ENCODE results near the gene TAGLN.

Gene TAGLN

GRCh38 chr11:117171404-117172061, 27.6 kb upstream of the TAGLN start:
- H3K27me3 ChIP-seq (ENCODE audit: insufficient read depth, low read length, poor library complexity): no peaks in the 10 kb centered on the region
- no peak overlapping the region for H3K4me2 ChIP-seq (ENCODE audit: insufficient read depth, low read length)
- DNase-seq (no peak), ATAC-seq (ENCODE audit: insufficient read depth, low read depth) (no peak)
- H3K27ac ChIP-seq (ENCODE audit: low read length): no peak overlapping the region
- TF ChIP-seq CTCF (IDR thresholded peaks at IDR 0.05; ENCODE audit: borderline replicate concordance, extremely low read depth, low read length, poor library complexity, severe bottlenecking) (no peak), EZH2 (IDR thresholded peaks at IDR 0.05; ENCODE audit: borderline replicate concordance, low read depth, low read length, severe bottlenecking) (no peak)
- H3K36me3 ChIP-seq (ENCODE audit: insufficient read depth, low read length): peaks cover 54% of the 10 kb centered on the region
- no peak overlapping the region for H3K4me3 ChIP-seq (ENCODE audit: low read depth in 1 of 2, low read length in 2 of 2)
- no peak overlapping the region for H3K9ac ChIP-seq (ENCODE audit: low read depth, low read length)
- peaks cover 6% of the 10 kb centered on the region for H4K20me1 ChIP-seq (ENCODE audit: insufficient read depth, low read length)
- no peak overlapping the region for H2AFZ ChIP-seq (ENCODE audit: low read depth, low read length)
- no peaks in the 10 kb centered on the region for H3K4me1 ChIP-seq (ENCODE audit: insufficient read depth, low read length)
- H3K79me2 ChIP-seq (ENCODE audit: insufficient read depth, low read length): peaks cover 3% of the 10 kb centered on the region; the same call in 1 of the 2 replicates
- no peaks in the 10 kb centered on the region for H3K9me3 ChIP-seq (ENCODE audit: insufficient read depth, low read length, severe bottlenecking)

- no peak overlapping the region for H3K9ac ChIP-seq (ENCODE audit: low read depth, low read length)
- DNase-seq (no peak), ATAC-seq (ENCODE audit: insufficient read depth, low read depth) (no peak)
- no peak overlapping the region for H2AFZ ChIP-seq (ENCODE audit: low read depth, low read length)
- H3K27me3 ChIP-seq (ENCODE audit: insufficient read depth, low read length, poor library complexity): no peaks in the 10 kb centered on the region
- no peaks in the 10 kb centered on the region; the same call in 1 of the 2 replicates for H4K20me1 ChIP-seq (ENCODE audit: insufficient read depth, low read length)
- no peak overlapping the region for H3K4me2 ChIP-seq (ENCODE audit: insufficient read depth, low read length)
- H3K4me3 ChIP-seq (ENCODE audit: low read depth in 1 of 2, low read length in 2 of 2): no peak overlapping the region
- H3K79me2 ChIP-seq (ENCODE audit: insufficient read depth, low read length): no peaks in the 10 kb centered on the region
- peaks cover 41% of the 10 kb centered on the region for H3K36me3 ChIP-seq (ENCODE audit: insufficient read depth, low read length)
- H3K27ac ChIP-seq (ENCODE audit: low read length): no peak overlapping the region; the same call in 1 of the 2 replicates
- H3K9me3 ChIP-seq (ENCODE audit: insufficient read depth, low read length, severe bottlenecking): no peaks in the 10 kb centered on the region
- TF ChIP-seq EZH2 (IDR thresholded peaks at IDR 0.05; ENCODE audit: borderline replicate concordance, low read depth, low read length, severe bottlenecking) (no peak), CTCF (IDR thresholded peaks at IDR 0.05; ENCODE audit: borderline replicate concordance, extremely low read depth, low read length, poor library complexity, severe bottlenecking) (no peak)
- H3K4me1 ChIP-seq (ENCODE audit: insufficient read depth, low read length): peaks cover 4% of the 10 kb centered on the region
Measured at GRCh38 chr11:117172724-117173421, 26.3 kb upstream of the TAGLN start.

- Histone ChIP-seq H3K27ac (ENCODE audit: low read length) (no peak overlapping the region), H3K4me2 (ENCODE audit: insufficient read depth, low read length) (no peak overlapping the region), H2AFZ (ENCODE audit: low read depth, low read length) (no peak overlapping the region), H3K9me3 (ENCODE audit: insufficient read depth, low read length, severe bottlenecking) (no peaks in the 10 kb centered on the region), H3K4me1 (ENCODE audit: insufficient read depth, low read length) (peaks cover 20% of the 10 kb centered on the region), H3K79me2 (ENCODE audit: insufficient read depth, low read length) (no peaks in the 10 kb centered on the region), H3K36me3 (ENCODE audit: insufficient read depth, low read length) (peaks cover 20% of the 10 kb centered on the region), H4K20me1 (ENCODE audit: insufficient read depth, low read length) (peaks cover 7% of the 10 kb centered on the region; the same call in 1 of the 2 replicates), H3K27me3 (ENCODE audit: insufficient read depth, low read length, poor library complexity) (no peaks in the 10 kb centered on the region), H3K9ac (ENCODE audit: low read depth, low read length) (no peak overlapping the region), H3K4me3 (ENCODE audit: low read depth in 1 of 2, low read length in 2 of 2) (no peak overlapping the region)
- no peak for TF ChIP-seq EZH2 (IDR thresholded peaks at IDR 0.05; ENCODE audit: borderline replicate concordance, low read depth, low read length, severe bottlenecking)
- TF ChIP-seq CTCF (IDR thresholded peaks at IDR 0.05; ENCODE audit: borderline replicate concordance, extremely low read depth, low read length, poor library complexity, severe bottlenecking): no peak
- ATAC-seq (ENCODE audit: insufficient read depth, low read depth) (no peak), DNase-seq (no peak)
Measured at GRCh38 chr11:117175104-117175503, 24.1 kb upstream of the TAGLN start.
